ENCODE results near the gene GCDH.
A peak's percentile ranks its signal among the peaks of the same experiment; 100 is the strongest.
"Not testable (repeated sequence)": the region's sequence is repeated elsewhere in the genome, so short reads cannot be mapped to it uniquely, and the experiment has no call there.

The GCDH gene

DNA sequence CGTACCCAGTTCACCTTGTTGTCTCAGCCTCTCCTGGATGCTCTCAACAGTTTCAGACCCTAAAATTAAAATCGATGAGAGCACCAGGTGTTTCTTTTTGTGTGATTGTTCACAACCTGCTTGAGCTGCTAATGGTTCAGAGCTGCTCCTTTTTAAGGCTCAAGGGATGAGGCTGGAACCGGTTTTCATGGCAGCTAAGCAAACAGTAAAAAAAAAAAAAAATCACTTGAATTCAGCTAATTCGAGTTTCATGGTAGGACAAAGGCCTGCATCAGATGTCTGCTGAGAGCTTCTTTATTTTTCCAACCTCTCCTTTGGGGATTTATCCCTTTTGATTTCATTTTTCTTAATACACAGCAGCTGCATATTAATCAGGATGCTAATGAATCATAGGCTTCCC lies 21.6 kb downstream of the GCDH start:
- H3K4me2 ChIP-seq = peak overlapping the region in 3 of 11 experiments; percentile 61 to 77 (median 69); a peak in 4 of 22 replicates
- TF ChIP-seq Cebpa-rat (IDR thresholded peaks at IDR 0.05) = no peak
- peaks cover 17 to 25% (median 22%) of the 10 kb centered on the region in 10 experiments for H3K4me1 ChIP-seq
- H3K4me3 ChIP-seq = no peak overlapping the region
- peak overlapping the region in 3 of 11 experiments; percentile 66 to 74 (median 72); a peak in 2 of 22 replicates for H3K9ac ChIP-seq
- H3K27ac ChIP-seq = peak overlapping the region in 9 of 11 experiments; percentile 77 to 87 (median 81); a peak in 11 of 22 replicates
- no peaks in the 10 kb centered on the region for H3K27me3 ChIP-seq
- no peaks in the 10 kb centered on the region for H4K20me1 ChIP-seq
- H3K9me3 ChIP-seq (replicated peaks in 1 of 11) = no peaks in the 10 kb centered on the region
- no peaks in the 10 kb centered on the region for H3K36me3 ChIP-seq

DNA sequence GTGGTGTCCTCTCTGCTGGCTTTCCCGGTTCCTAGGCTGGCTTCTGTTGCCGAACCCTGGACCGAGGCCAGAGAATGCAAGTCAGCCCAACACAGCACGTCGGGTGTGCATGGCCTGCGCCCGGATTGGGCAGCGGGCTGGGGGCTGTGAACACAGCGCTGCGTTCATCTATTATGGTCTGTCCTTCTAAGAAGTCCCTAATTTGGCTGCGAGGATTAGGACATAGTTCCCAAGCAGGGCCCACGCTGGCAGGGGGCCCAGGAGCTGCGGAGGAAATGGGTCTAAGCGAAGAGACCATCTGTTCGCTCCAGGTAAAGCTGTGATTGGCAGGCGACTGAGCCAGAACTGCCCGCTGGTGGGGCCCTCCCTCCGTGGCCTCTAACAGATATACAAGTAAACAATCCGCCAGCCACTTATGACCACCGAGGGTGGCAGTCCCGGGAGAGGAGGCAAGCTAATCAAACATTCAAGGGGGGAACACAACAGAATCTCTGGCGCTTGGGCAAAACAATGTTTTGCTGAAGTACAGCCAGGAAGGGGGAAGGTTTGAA lies 22.1 kb downstream of the GCDH start:
- Histone ChIP-seq H3K9ac (peak overlapping the region in 8 of 11 experiments; percentile 61 to 79 (median 70); a peak in 13 of 22 replicates), H3K4me1 (peaks cover 17 to 27% (median 22%) of the 10 kb centered on the region in 10 experiments), H4K20me1 (no peaks in the 10 kb centered on the region), H3K36me3 (no peaks in the 10 kb centered on the region), H3K4me2 (peak overlapping the region in 10 of 11 experiments; percentile 43 to 77 (median 66); a peak in 19 of 22 replicates), H3K9me3 (replicated peaks in 1 of 11) (no peaks in the 10 kb centered on the region), H3K27me3 (no peaks in the 10 kb centered on the region), H3K4me3 (no peak overlapping the region), H3K27ac (peak overlapping the region in 10 of 11 experiments; percentile 57 to 87 (median 80); a peak in 20 of 22 replicates)
- no peak for TF ChIP-seq Cebpa-rat (IDR thresholded peaks at IDR 0.05)

DNA sequence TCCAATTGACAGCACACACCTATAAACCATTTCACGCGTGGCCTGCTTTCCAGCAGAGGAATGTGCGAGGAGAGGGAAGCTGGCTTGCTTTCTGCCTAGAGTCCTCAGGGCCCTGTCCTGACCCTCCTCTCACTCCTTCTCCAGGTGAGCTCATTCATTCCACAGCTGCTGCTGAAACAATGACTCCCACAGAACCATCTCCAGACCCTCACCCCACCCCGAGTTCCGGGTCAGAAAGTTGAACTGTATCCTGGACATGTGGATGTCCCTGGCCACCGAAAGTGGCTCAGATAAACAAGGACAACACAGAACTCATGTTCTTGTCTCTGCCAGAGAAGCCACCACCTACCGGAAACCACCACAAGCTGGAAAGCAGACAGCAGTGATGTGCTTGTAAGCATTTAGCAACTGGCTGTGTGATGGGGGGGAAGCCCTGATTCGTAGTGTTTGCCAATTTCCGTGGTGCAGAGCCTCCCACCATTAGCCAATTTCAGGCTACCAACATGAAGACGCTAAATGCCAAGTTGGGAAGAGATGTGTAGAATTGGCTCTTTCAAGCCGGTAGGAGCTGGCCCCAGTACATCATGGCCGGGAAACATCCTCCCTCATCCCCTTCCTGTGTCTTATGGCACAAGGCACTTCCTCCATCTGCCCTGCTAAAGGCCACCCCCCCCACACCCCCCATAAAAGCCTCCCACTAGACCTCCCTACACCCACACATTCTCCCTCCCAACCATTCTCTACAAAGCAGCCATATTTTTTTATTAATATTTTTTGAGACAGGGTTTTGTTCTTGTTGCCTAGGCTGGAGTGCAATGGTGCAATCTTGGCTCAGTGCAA lies 23.1 kb downstream of the GCDH start:
- Histone ChIP-seq H3K36me3 (no peaks in the 10 kb centered on the region), H3K4me3 (no peak overlapping the region; a peak in 2 of 20 replicates), H3K9ac (peak overlapping the region in 9 of 11 experiments; percentile 58 to 79 (median 68); a peak in 18 of 22 replicates), H3K27me3 (no peaks in the 10 kb centered on the region), H3K4me1 (peaks cover 19 to 37% (median 29%) of the 10 kb centered on the region in 10 experiments), H3K4me2 (peak overlapping the region; percentile 43 to 77 (median 66)), H4K20me1 (no peaks in the 10 kb centered on the region), H3K27ac (peak overlapping the region; percentile 34 to 87 (median 80); a peak in 20 of 22 replicates), H3K9me3 (replicated peaks in 1 of 11) (no peaks in the 10 kb centered on the region)
- peak in 6 of 11 experiments; percentile 10 to 82 (median 61); a peak in 7 of 22 replicates for TF ChIP-seq Cebpa-rat (IDR thresholded peaks at IDR 0.05)

DNA sequence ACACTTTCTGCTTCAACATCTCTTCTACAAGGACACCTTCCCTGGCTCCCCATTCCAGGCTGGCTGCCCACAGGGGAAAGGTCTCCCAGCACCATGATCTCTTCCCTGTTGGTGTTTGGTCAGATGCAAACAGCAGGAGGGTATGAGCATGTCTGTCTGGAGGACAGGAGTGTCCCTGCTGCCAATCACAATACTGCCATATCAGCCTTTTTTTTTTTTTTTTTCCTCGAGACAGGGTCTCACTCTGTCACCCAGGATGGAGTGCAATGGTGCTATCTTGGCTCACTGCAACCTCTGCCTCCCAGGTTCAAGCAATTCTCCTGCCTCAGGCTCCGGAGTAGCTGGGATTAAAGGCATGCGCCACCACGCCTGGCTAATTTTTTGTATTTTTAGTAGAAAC lies 24.9 kb downstream of the GCDH start:
- H4K20me1 ChIP-seq; H3K9me3 ChIP-seq (replicated peaks in 1 of 11); H3K36me3 ChIP-seq; H3K4me2 ChIP-seq; H3K27me3 ChIP-seq; H3K4me3 ChIP-seq: not testable (repeated sequence)
- Histone ChIP-seq H3K9ac (peak overlapping the region in 1 of 11 experiments; percentile 6; a peak in 1 of 22 replicates), H3K4me1 (peaks cover 20 to 42% (median 29%) of the 10 kb centered on the region in 10 experiments), H3K27ac (peak overlapping the region in 6 of 11 experiments; percentile 11 to 87 (median 79); a peak in 4 of 22 replicates)

DNA sequence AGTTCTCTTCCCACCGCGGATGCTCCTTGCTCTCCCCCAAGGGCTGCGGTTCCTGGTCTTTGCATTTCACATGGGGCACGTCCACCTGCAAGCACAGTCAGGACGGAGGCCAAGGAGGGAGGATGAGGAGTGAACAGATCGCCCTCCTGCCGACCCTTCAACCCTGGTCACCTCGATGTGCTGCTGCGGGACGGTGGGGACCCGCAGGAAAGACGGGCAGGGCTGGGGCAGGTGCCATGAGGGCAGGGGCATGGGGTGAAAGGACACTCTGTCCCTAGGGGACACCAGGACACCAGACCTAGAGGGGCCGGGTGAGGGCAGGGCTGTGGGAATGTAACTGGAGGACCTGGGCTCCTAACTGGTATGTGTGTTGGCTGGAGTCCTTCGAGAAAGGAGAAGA lies 27.3 kb downstream of the GCDH start:
- H3K4me2 ChIP-seq = peak overlapping the region in 7 of 11 experiments; percentile 51 to 89 (median 76); a peak in 9 of 22 replicates
- peaks cover 0 to 22% (median 0%) of the 10 kb centered on the region in 11 experiments; a peak in 7 of 22 replicates for H4K20me1 ChIP-seq
- H3K9me3 ChIP-seq (replicated peaks in 1 of 11) = no peaks in the 10 kb centered on the region
- H3K9ac ChIP-seq = no peak overlapping the region
- H3K4me1 ChIP-seq = peaks cover 17 to 35% (median 26%) of the 10 kb centered on the region in 10 experiments
- no peak overlapping the region for H3K4me3 ChIP-seq
- no peak for TF ChIP-seq Cebpa-rat (IDR thresholded peaks at IDR 0.05)
- peaks cover 12 to 33% (median 14%) of the 10 kb centered on the region in 11 experiments for H3K36me3 ChIP-seq
- H3K27ac ChIP-seq = peak overlapping the region in 4 of 11 experiments; percentile 75 to 87 (median 78); a peak in 4 of 22 replicates
- H3K27me3 ChIP-seq = no peaks in the 10 kb centered on the region

DNA sequence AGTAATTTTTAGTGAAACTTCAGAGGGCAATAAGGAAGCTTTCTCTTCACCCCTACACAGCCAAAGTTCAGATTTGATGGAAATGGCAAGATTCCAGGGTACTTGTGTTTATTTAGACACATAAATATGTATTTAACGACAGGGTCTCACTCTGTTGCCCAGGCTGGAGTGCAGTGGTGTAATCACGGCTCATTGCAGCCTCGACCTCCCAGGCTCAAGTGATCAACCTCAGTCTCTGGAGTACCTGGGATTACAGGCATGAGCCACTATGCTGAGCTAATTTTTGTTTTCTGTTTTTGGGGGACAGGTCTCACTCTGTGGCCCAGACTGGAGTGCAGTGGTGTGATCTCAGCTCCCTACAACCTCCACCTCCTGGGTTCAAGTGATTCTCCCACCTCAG lies 30.1 kb downstream of the GCDH start:
- H3K9ac ChIP-seq = no peak overlapping the region
- H4K20me1 ChIP-seq = peaks cover 0 to 41% (median 0%) of the 10 kb centered on the region in 11 experiments; a peak in 8 of 22 replicates
- H3K27ac ChIP-seq = 0 out of 22 replicates have a peak overlapping the region, but pooled peaks of 1 of the 11 experiments have one; percentile 13
- H3K4me1 ChIP-seq = peaks cover 3 to 17% (median 7%) of the 10 kb centered on the region in 10 experiments; a peak in 11 of 20 replicates
- H3K9me3 ChIP-seq (replicated peaks in 1 of 11) = no peaks in the 10 kb centered on the region
- no peaks in the 10 kb centered on the region for H3K27me3 ChIP-seq
- no peak overlapping the region for H3K4me2 ChIP-seq
- H3K4me3 ChIP-seq = no peak overlapping the region
- peaks cover 40 to 61% (median 42%) of the 10 kb centered on the region in 11 experiments for H3K36me3 ChIP-seq
- TF ChIP-seq Cebpa-rat (IDR thresholded peaks at IDR 0.05) = no peak

DNA sequence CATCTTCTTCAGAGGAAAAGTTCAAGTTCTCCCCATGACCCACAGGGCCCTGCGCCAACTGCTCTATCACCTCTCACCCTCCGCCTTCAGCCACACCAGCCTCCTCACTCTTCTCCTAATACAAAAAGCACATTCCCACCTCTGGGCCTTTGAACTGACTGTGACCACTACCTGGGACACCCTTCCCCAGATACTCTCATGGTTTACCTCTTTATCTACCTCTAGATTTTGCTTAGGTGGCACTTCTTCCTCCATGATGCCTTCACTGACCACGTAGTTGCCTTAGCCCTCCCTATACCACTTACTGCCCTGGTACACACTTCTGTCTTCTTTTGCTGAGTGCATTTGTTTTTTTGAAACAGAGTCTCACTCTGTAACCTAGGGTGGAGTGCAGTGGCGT lies 32.0 kb downstream of the GCDH start:
- Histone ChIP-seq H3K27me3 (no peaks in the 10 kb centered on the region), H3K4me1 (peaks cover 3 to 16% (median 7%) of the 10 kb centered on the region in 10 experiments; a peak in 11 of 20 replicates), H3K36me3 (peaks cover 59 to 80% (median 61%) of the 10 kb centered on the region in 11 experiments), H3K4me3 (no peak overlapping the region), H3K27ac (no peak overlapping the region), H3K9me3 (replicated peaks in 1 of 11) (no peaks in the 10 kb centered on the region), H3K4me2 (no peak overlapping the region), H4K20me1 (peaks cover 0 to 48% (median under 1%) of the 10 kb centered on the region in 11 experiments; a peak in 8 of 22 replicates), H3K9ac (no peak overlapping the region)
- TF ChIP-seq Cebpa-rat (IDR thresholded peaks at IDR 0.05) = no peak

DNA sequence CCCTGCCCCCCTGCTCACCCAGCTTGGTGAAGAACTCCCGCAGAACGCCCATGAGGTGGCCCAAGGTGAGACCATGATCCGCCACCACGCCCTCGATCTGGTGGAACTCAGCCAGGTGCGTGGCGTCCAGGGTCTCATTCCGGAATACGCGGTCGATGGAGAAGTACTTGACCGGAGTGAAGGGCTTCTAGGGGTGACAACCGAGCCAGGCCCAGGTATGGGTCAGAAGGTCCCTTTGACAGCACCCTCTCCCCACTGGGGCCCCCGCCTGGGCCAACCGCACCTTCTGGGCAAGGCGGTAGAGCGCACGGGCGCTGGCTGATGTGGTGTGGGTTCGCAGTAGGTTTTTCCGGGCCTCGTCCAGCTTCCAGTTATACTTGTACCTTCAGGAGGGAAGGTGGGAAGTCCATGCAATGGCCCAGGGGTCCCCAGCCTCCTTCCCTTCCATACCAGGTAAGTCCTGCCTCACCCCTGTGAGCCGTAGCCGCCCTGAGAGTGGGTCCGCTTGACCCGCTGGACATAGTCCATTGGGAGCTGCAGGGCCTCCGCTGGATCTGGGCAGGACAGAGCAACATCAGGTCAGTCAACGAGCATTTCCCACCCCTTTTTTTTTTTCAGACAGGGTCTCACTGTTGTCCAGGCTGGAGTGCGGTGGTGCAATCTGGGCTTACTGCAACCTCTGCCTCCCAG lies 33.8 kb downstream of the GCDH start:
- Histone ChIP-seq H4K20me1 (peaks cover 0 to 64% (median 8%) of the 10 kb centered on the region in 11 experiments; a peak in 14 of 22 replicates), H3K4me1 (no peaks in the 10 kb centered on the region; a peak in 1 of 20 replicates), H3K27ac (no peak overlapping the region), H3K9ac (no peak overlapping the region), H3K36me3 (peaks cover 77 to 98% (median 79%) of the 10 kb centered on the region in 11 experiments), H3K4me2 (no peak overlapping the region), H3K27me3 (no peaks in the 10 kb centered on the region), H3K4me3 (no peak overlapping the region), H3K9me3 (replicated peaks in 1 of 11) (no peaks in the 10 kb centered on the region)
- TF ChIP-seq Cebpa-rat (IDR thresholded peaks at IDR 0.05) = no peak

Data from BLaER1 treated with 17β-estradiol and CSF1 and Interleukin-3, amounts not matched to agents 10 nM and 100 nM (cell line).